Keratinocyte (primary cell): ENCODE results near the gene UBA52. TPM values are rescaled to one million over a fixed set of nuclear protein-coding genes. Genes with fewer than 3 reads are reported as not detected.

Experiments
- DNase-seq: peaks from one replicate; pipeline ENCODE4 v3.0.0-alpha.2; 2011; ENCODE audit warnings: low read depth, missing footprints, low spot score
- FAIRE-seq: peaks from 2 replicates; lab custom pipeline; 2011; peaks lifted over from hg19 to GRCh38; lab: Jason Lieb, UNC
- H2AFZ ChIP-seq: 2 replicates; pipeline ENCODE4 v1.6.0; 2012; ENCODE audit warnings: low read length, control low read depth, inconsistent platforms; ENCODE audit not compliant: control insufficient read depth
- H3K27ac ChIP-seq: 2 replicates; pipeline ENCODE4 v1.5.1; 2011; ENCODE audit warnings: low read length; ENCODE audit not compliant: control insufficient read depth, insufficient read depth
- H3K27me3 ChIP-seq: 3 replicates; pipeline ENCODE4 v1.6.0; 2011; ENCODE audit warnings: low read length; ENCODE audit not compliant: control insufficient read depth, insufficient read depth; ENCODE audit errors: extremely low read depth
- H3K36me3 ChIP-seq, 2 experiments: 2 replicates in 1 of 2; 3 replicates in 1 of 2; pipeline ENCODE4 v1.5.1; 2011; ENCODE audit warnings: low read length in 2 of 2, mild to moderate bottlenecking in 1 of 2; ENCODE audit not compliant: control insufficient read depth in 2 of 2, insufficient read depth in 2 of 2; ENCODE audit errors: extremely low read depth in 1 of 2
- H3K4me1 ChIP-seq: 3 replicates; pipeline ENCODE4 v1.5.1; 2011; ENCODE audit warnings: low read length; ENCODE audit not compliant: control insufficient read depth, insufficient read depth; ENCODE audit errors: extremely low read depth
- H3K4me2 ChIP-seq: 3 replicates; pipeline ENCODE4 v1.6.0; 2011; ENCODE audit warnings: low read depth, low read length; ENCODE audit not compliant: control insufficient read depth, insufficient read depth; ENCODE audit errors: extremely low read depth
- H3K4me3 ChIP-seq, 3 experiments: fragments of 200-600 bp in 1 of 3; sonication (generic) in 1 of 3; 2 replicates in 2 of 3; 3 replicates in 1 of 3; pipeline ENCODE4 v1.5.1; 2011 to 2016; ENCODE audit warnings: low read length in 3 of 3, mild to moderate bottlenecking in 3 of 3, control low read depth in 2 of 3, inconsistent platforms in 1 of 3, low read depth in 1 of 3, mixed read lengths in 1 of 3, mixed run types in 1 of 3, moderate library complexity in 1 of 3; ENCODE audit not compliant: control insufficient read depth in 2 of 3, insufficient read depth in 2 of 3; ENCODE audit errors: extremely low read depth in 1 of 3
- H3K79me2 ChIP-seq: 2 replicates; pipeline ENCODE4 v1.6.0; 2012; ENCODE audit warnings: low read length; ENCODE audit not compliant: control insufficient read depth, insufficient read depth
- H3K9ac ChIP-seq: 3 replicates; pipeline ENCODE4 v1.6.0; 2011; ENCODE audit warnings: low read length; ENCODE audit not compliant: control insufficient read depth, insufficient read depth; ENCODE audit errors: extremely low read depth
- H3K9me1 ChIP-seq: 3 replicates; pipeline ENCODE4 v1.6.0; 2011; ENCODE audit warnings: low read length; ENCODE audit not compliant: control insufficient read depth, insufficient read depth; ENCODE audit errors: extremely low read depth
- H3K9me3 ChIP-seq: 2 replicates; pipeline ENCODE4 v1.5.1; 2012; ENCODE audit warnings: low read depth, low read length; ENCODE audit not compliant: control insufficient read depth
- H4K20me1 ChIP-seq: 3 replicates; pipeline ENCODE4 v1.6.0; 2011; ENCODE audit warnings: low read length; ENCODE audit not compliant: control insufficient read depth, insufficient read depth; ENCODE audit errors: extremely low read depth
- CTCF ChIP-seq, 3 experiments: IDR thresholded peaks in 1 of 3; conservative IDR thresholded peaks in 1 of 3; optimal IDR thresholded peaks in 1 of 3; 2 replicates in 2 of 3; 3 replicates in 1 of 3; pipeline versions ENCODE3 to v1.5.1; 2011; ENCODE audit warnings: low read length in 3 of 3, mild to moderate bottlenecking in 3 of 3, moderate library complexity in 2 of 3, control low read depth in 1 of 3, inconsistent platforms in 1 of 3; ENCODE audit not compliant: insufficient read depth in 2 of 3; ENCODE audit errors: extremely low read depth in 1 of 3
- EZH2 ChIP-seq: IDR thresholded peaks from one replicate; pipeline ENCODE4 v1.6.1; 2012; ENCODE audit warnings: inconsistent platforms, mild to moderate bottlenecking, low read length, moderate library complexity
- dilution Hi-C: fragments of 300-500 bp; cut with MboI; formaldehyde crosslinking; loops from one replicate; pipeline ENCODE4 v1.7.0; 2020; ENCODE audit warnings: low sequenced_read_pairs; ENCODE audit not compliant: extremely low pct_ligation_motif_present
- polyA plus RNA-seq, 5 experiments: library from polyadenylated mRNA; depleted of rRNA in 3 of 5; stranded (reverse) in 3 of 5; stranded (forward) in 1 of 5; unstranded in 1 of 5; fragments of >200 nt; gene quantifications; 1 replicate in 1 of 5; 2 replicates in 3 of 5; 3 replicates in 1 of 5; pipeline versions ENCODE4 v1.2.1 to v1.2.3, GENCODE V29; 2011 to 2012; ENCODE audit warnings: missing spikeins in 2 of 5, low read depth in 1 of 5, low replicate concordance in 1 of 5

Gene UBA52
- polyA plus RNA-seq, 1 donor (not counting 4 experiments of a cell fraction or from before 2014, with no cell fraction given) = 1,376 TPM

DNA sequence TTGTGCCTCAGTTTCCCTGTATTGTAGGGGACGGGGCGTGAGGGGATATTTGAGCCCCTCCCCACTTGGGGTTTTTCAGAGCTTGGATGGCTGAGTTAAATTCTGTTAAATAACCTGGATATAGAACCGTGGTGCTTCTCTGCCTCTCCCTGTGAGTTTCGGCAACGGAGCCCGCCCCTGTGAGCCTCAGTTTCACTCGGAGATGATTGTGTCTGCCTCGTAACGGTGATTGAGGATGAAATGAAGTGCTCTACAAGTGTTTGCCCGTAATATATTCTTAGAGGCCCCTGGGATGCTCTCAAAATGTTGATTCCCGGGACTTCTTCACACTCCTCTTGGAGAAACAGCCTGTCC is 13.5 kb upstream of the UBA52 start:
- no peaks in the 10 kb centered on the region for H3K27me3 ChIP-seq
- H3K79me2 ChIP-seq = peaks cover 34% of the 10 kb centered on the region
- peak overlapping the region; percentile 86 for H3K27ac ChIP-seq
- TF ChIP-seq CTCF (optimal IDR thresholded peaks at IDR 0.05 in 1 of 3, IDR thresholded peaks at IDR 0.05 in 1 of 3, conservative IDR thresholded peaks at IDR 0.05 in 1 of 3; ENCODE audit: extremely low read depth in 1 of 3, insufficient read depth in 2 of 3, low read length in 3 of 3) (no peak), EZH2 (no peak)
- H3K4me1 ChIP-seq = peaks cover 11% of the 10 kb centered on the region
- peak overlapping the region; percentile 33 for H2AFZ ChIP-seq
- dilution Hi-C loops = no loop called here
- H3K36me3 ChIP-seq = peaks cover 11 to 18% of the 10 kb centered on the region in 2 experiments
- H3K9me3 ChIP-seq = no peaks in the 10 kb centered on the region
- no peaks in the 10 kb centered on the region for H3K9me1 ChIP-seq
- DNase-seq (no peak), FAIRE-seq (no peak)
- peak overlapping the region; percentile 87 to 100 (median 98) for H3K4me3 ChIP-seq
- peak overlapping the region; percentile 93 for H3K9ac ChIP-seq
- H4K20me1 ChIP-seq = no peaks in the 10 kb centered on the region
- H3K4me2 ChIP-seq = peak overlapping the region; percentile 100

DNA sequence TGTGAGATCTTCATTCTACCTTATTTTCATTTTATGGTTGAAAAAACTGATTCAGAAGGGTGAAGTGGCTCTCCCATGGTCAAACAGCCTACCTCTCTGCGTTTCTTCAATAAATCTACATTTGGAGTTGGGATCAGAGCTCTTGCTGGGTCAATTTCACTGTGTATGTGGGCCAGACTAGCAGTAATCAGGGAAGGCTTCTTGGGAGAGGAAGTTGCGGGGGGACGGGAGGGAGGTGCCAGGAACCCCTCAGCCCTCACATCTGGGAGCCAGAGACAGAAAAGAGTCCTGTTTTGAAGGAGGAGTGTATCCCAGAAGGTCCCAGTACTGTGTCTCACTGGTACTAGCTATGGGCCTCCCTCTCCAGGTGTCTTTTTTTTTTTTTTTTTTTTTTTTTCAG is 13.1 kb upstream of the UBA52 start:
- FAIRE-seq (no peak), DNase-seq (no peak)
- Histone ChIP-seq H2AFZ (no peak overlapping the region), H3K9me3 (no peaks in the 10 kb centered on the region), H3K9ac (peak overlapping the region; percentile 93), H3K27ac (peak overlapping the region; percentile 86), H3K4me1 (peaks cover 11% of the 10 kb centered on the region), H4K20me1 (no peaks in the 10 kb centered on the region), H3K27me3 (no peaks in the 10 kb centered on the region), H3K4me2 (peak overlapping the region; percentile 100), H3K9me1 (no peaks in the 10 kb centered on the region), H3K36me3 (peaks cover 11 to 18% of the 10 kb centered on the region in 2 experiments), H3K79me2 (peaks cover 34% of the 10 kb centered on the region), H3K4me3 (peak overlapping the region; percentile 87 to 100 (median 98))
- dilution Hi-C loops = no loop called here
- TF ChIP-seq EZH2 (no peak), CTCF (optimal IDR thresholded peaks at IDR 0.05 in 1 of 3, IDR thresholded peaks at IDR 0.05 in 1 of 3, conservative IDR thresholded peaks at IDR 0.05 in 1 of 3; ENCODE audit: extremely low read depth in 1 of 3, insufficient read depth in 2 of 3, low read length in 3 of 3) (no peak)
